Measurements from ENCODE around the gene OR8B8.

GRCh38 chr11:124481365-124482323 is 36.1 kb upstream of the OR8B8 start:
- no peak for TF ChIP-seq POLR2A (IDR thresholded peaks at IDR 0.05)
- TF ChIP-seq, protein P1, sequence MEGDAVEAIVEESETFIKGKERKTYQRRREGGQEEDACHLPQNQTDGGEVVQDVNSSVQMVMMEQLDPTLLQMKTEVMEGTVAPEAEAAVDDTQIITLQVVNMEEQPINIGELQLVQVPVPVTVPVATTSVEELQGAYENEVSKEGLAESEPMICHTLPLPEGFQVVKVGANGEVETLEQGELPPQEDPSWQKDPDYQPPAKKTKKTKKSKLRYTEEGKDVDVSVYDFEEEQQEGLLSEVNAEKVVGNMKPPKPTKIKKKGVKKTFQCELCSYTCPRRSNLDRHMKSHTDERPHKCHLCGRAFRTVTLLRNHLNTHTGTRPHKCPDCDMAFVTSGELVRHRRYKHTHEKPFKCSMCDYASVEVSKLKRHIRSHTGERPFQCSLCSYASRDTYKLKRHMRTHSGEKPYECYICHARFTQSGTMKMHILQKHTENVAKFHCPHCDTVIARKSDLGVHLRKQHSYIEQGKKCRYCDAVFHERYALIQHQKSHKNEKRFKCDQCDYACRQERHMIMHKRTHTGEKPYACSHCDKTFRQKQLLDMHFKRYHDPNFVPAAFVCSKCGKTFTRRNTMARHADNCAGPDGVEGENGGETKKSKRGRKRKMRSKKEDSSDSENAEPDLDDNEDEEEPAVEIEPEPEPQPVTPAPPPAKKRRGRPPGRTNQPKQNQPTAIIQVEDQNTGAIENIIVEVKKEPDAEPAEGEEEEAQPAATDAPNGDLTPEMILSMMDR (IDR thresholded peaks at IDR 0.05), result no peak

Measured in esophagus squamous epithelium (tissue), 4 donors.